Heart left ventricle (tissue), 13 donors: Measurements from ENCODE around the gene CNNM4.

Source experiments
- POLR2A ChIP-seq, 2 donors: fragments of 450-650 bp; IDR thresholded peaks; one replicate each; pipeline ENCODE4 v1.6.1; 2017; ENCODE audit warnings: antibody characterized with exemption in 2 of 2, mild to moderate bottlenecking in 2 of 2, moderate library complexity in 2 of 2
- TF ChIP-seq, protein P1 (sequence below), 12 donors: fragments of 200-600 bp; sonication (generic) in 4 of 12; IDR thresholded peaks; one replicate each; pipeline versions ENCODE4 v1.5.0 to v1.8.0; 2018 to 2022; ENCODE audit warnings: antibody characterized with exemption in 12 of 12, mild to moderate bottlenecking in 5 of 12
- donor health status: ischemic (EF 13 %, LVEDD 7.1; RV severe dilation, severe dysfunction).
- donor health status: DM: no; HTN: yes; CAD: no.
- donor health status: DM: no; HTN: no; CAD: no.
- donor health status: ischemic (EF 25% LVEDD 6.9; RV normal size, moderate dysfunction).
- donor health status: ischemic (EF 25% LVEDD 5.7; RV mildly dilated, moderate dysfunction).
- donor health status: ischemic (EF 35%, LVEDD 5.7; RV mildly dilated, moderate dysfunction).
- donor health status: nonischemic (EF 11% LVEDD 7.7; RV severe dilation, severe dysfunction).
- donor health status: DM: yes; HTN: yes; CAD: no.
- donor health status: PGD.
- donor health status: ischemic (EF 29% LVEDD 5.4; RV normal size, mild dysfunction).
- donor health status: nonischemic (EF 23%, LVEDD 6.1; RV moderate dilation, normal function).

DNA sequence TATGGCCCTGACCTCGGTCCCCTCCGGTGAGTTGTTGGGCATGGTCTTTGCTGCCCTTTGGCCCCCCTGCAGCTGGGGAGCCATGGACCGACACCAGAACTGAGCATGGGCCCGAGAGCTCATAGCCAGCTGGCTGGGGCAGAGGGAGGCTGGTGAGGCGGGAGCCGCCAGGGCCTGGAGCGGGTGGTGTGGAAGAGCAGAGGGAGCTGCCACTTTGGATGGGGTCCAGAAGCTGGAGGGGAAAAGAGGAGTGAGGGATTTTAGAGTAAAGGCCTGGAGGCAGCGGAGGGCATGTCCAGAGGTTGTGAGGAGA is 38.9 kb downstream of the CNNM4 start:
- TF ChIP-seq, protein P1, sequence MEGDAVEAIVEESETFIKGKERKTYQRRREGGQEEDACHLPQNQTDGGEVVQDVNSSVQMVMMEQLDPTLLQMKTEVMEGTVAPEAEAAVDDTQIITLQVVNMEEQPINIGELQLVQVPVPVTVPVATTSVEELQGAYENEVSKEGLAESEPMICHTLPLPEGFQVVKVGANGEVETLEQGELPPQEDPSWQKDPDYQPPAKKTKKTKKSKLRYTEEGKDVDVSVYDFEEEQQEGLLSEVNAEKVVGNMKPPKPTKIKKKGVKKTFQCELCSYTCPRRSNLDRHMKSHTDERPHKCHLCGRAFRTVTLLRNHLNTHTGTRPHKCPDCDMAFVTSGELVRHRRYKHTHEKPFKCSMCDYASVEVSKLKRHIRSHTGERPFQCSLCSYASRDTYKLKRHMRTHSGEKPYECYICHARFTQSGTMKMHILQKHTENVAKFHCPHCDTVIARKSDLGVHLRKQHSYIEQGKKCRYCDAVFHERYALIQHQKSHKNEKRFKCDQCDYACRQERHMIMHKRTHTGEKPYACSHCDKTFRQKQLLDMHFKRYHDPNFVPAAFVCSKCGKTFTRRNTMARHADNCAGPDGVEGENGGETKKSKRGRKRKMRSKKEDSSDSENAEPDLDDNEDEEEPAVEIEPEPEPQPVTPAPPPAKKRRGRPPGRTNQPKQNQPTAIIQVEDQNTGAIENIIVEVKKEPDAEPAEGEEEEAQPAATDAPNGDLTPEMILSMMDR (IDR thresholded peaks at IDR 0.05), result no peak
- TF ChIP-seq POLR2A (IDR thresholded peaks at IDR 0.05), result no peak
